GM12878 (cell line): ENCODE data around the gene SLC11A1. TPM values are rescaled to one million over a fixed set of nuclear protein-coding genes. Genes with fewer than 3 reads are reported as not detected.

Experiments used
- ATAC-seq: fragments of 200-7000 bp; cut with Tn5 transposase; 3 replicates; pipeline ENCODE4 v1.9.1; 2020; ENCODE audit warnings: mild to moderate bottlenecking, moderate library complexity
- BruUV-seq: library from RNA; stranded (reverse); fragments of 400-500 nt; replicated peaks from 2 replicates; lab custom pipeline; 2021; lab: Mats Ljungman, UMichigan
- CTCF ChIA-PET: fragments of 300-600 bp; sonication (Branson Sonifier 250); formaldehyde crosslinking; extraction: SDS; loops from one replicate; lab custom pipeline; 2021; ENCODE audit warnings: inconsistent platforms; lab: Yijun Ruan, JAX
- POLR2A ChIA-PET: fragments of 350-600 bp; formaldehyde crosslinking; extraction: SDS; loops from one replicate; lab custom pipeline; 2021; ENCODE audit warnings: inconsistent platforms; lab: Charles Lee
- RAD21 ChIA-PET: fragments of 300-600 bp; sonication (Branson Sonifier 250); formaldehyde crosslinking; loops from one replicate; lab custom pipeline; 2023; ENCODE audit warnings: antibody characterized with exemption; ENCODE audit not compliant: unreplicated experiment; lab: Charles Lee
- SMC1A ChIA-PET: fragments of 300-600 bp; sonication (Branson Sonifier 250); formaldehyde crosslinking; loops from one replicate; lab custom pipeline; 2023; ENCODE audit not compliant: unreplicated experiment, uncharacterized antibody; lab: Charles Lee
- DNase-seq: peaks from one replicate; pipeline ENCODE4 v3.0.0-alpha.2; 2011; ENCODE audit warnings: low read depth, low spot score
- FAIRE-seq: peaks from 3 replicates; lab custom pipeline; 2011; peaks lifted over from hg19 to GRCh38; lab: Jason Lieb, UNC
- H2AFZ ChIP-seq: 2 replicates; pipeline ENCODE4 v1.6.0; 2011; ENCODE audit warnings: low read depth, low read length, control low read depth; ENCODE audit not compliant: control insufficient read depth
- H3K27ac ChIP-seq: 2 replicates; pipeline ENCODE4 v1.5.1; 2011; ENCODE audit warnings: control low read depth; ENCODE audit not compliant: control insufficient read depth, insufficient read depth
- H3K27me3 ChIP-seq, 2 experiments: replicated peaks in 1 of 2; 2 replicates each; pipeline versions ENCODE4 v1.6.0 to v1.6.1; 2011; ENCODE audit warnings: low read length in 1 of 2; ENCODE audit not compliant: control insufficient read depth in 2 of 2, insufficient read depth in 2 of 2
- H3K36me3 ChIP-seq, 2 experiments: 2 replicates each; pipeline ENCODE4 v1.5.1; 2011; ENCODE audit warnings: low read length in 1 of 2; ENCODE audit not compliant: control insufficient read depth in 2 of 2, insufficient read depth in 2 of 2
- H3K4me1 ChIP-seq: 2 replicates; pipeline ENCODE4 v1.6.1; 2011; ENCODE audit warnings: mild to moderate bottlenecking, low read length, moderate library complexity, mixed read lengths; ENCODE audit not compliant: control insufficient read depth, insufficient read depth
- H3K4me2 ChIP-seq: 2 replicates; pipeline ENCODE4 v1.6.0; 2011; ENCODE audit warnings: control low read depth; ENCODE audit not compliant: control insufficient read depth, insufficient read depth
- H3K4me3 ChIP-seq: fragments of 200-600 bp; sonication (generic); 2 replicates; pipeline ENCODE4 v1.5.1; 2016
- H3K79me2 ChIP-seq: 2 replicates; pipeline ENCODE4 v1.6.0; 2011; ENCODE audit warnings: low read length; ENCODE audit not compliant: control insufficient read depth, insufficient read depth
- H3K9ac ChIP-seq: 2 replicates; pipeline ENCODE4 v1.8.0; 2011; ENCODE audit warnings: low read length, control low read depth, mixed read lengths; ENCODE audit not compliant: control insufficient read depth, insufficient read depth
- H3K9me3 ChIP-seq: replicated peaks from 3 replicates; pipeline ENCODE4 v1.5.1; 2011; ENCODE audit warnings: mild to moderate bottlenecking, low read length; ENCODE audit not compliant: control insufficient read depth, insufficient read depth
- H4K20me1 ChIP-seq: 2 replicates; pipeline ENCODE4 v1.6.0; 2011; ENCODE audit not compliant: control insufficient read depth, insufficient read depth
- BMI1 ChIP-seq: fragments of 450-650 bp; IDR thresholded peaks from 2 replicates; pipeline ENCODE4 v1.6.1; 2016; ENCODE audit warnings: mild to moderate bottlenecking, moderate library complexity, borderline replicate concordance
- CBFB ChIP-seq: IDR thresholded peaks from 2 replicates; pipeline ENCODE4 v1.6.1; 2016; ENCODE audit warnings: antibody characterized with exemption, low read depth
- E2F8 ChIP-seq: fragments of 450-650 bp; IDR thresholded peaks from 2 replicates; pipeline ENCODE4 v1.6.1; 2018; ENCODE audit warnings: mild to moderate bottlenecking, low read depth, moderate library complexity; ENCODE audit not compliant: partially characterized antibody
- FOXK2 ChIP-seq: fragments of 450-650 bp; IDR thresholded peaks from 2 replicates; pipeline ENCODE4 v1.6.1; 2017; ENCODE audit warnings: mild to moderate bottlenecking, moderate library complexity
- NFXL1 ChIP-seq: fragments of 450-650 bp; IDR thresholded peaks from 2 replicates; pipeline ENCODE4 v1.6.1; 2017; ENCODE audit warnings: antibody characterized with exemption, mild to moderate bottlenecking, borderline replicate concordance
- SMAD5 ChIP-seq: IDR thresholded peaks from 2 replicates; pipeline ENCODE4 v1.6.1; 2016; ENCODE audit warnings: antibody characterized with exemption, low read depth
- SMC3 ChIP-seq: IDR thresholded peaks from 2 replicates; pipeline ENCODE4 v1.6.1; 2011; ENCODE audit warnings: low read length, improper control_type of control experiment, borderline replicate concordance
- SPI1 ChIP-seq: IDR thresholded peaks from 2 replicates; pipeline ENCODE4 v1.6.1; 2011; ENCODE audit warnings: low read depth, mild to moderate bottlenecking, low read length, moderate library complexity, borderline replicate concordance; ENCODE audit not compliant: insufficient read depth
- SUPT20H ChIP-seq: IDR thresholded peaks from 2 replicates; pipeline ENCODE4 v1.6.1; 2011; ENCODE audit warnings: low read depth, mild to moderate bottlenecking, low read length, moderate library complexity, borderline replicate concordance; ENCODE audit not compliant: control insufficient read depth
- ZBED1 ChIP-seq: IDR thresholded peaks from 2 replicates; pipeline ENCODE4 v1.6.1; 2016; ENCODE audit warnings: borderline replicate concordance
- ZNF24 ChIP-seq: fragments of 450-650 bp; IDR thresholded peaks from 2 replicates; pipeline ENCODE4 v1.6.1; 2017; ENCODE audit warnings: antibody characterized with exemption, mild to moderate bottlenecking
- ZZZ3 ChIP-seq: IDR thresholded peaks from 2 replicates; pipeline ENCODE4 v1.6.1; 2011; ENCODE audit warnings: low read depth; ENCODE audit not compliant: control insufficient read depth, insufficient read length
- WGBS: methylation state at CpG from one replicate; pipeline ENCODE4 v1.1.6; 2016; ENCODE audit warnings: low lambda C conversion rate; ENCODE audit not compliant: insufficient replicate concordance, insufficient coverage; ENCODE audit errors: missing lambda C conversion rate; 5-methylcytosine and 5-hydroxymethylcytosine counted together
- in situ Hi-C: fragments of 300-500 bp; cut with MboI; formaldehyde crosslinking; loops from 9 replicates; pipeline ENCODE4 v1.14.3; 2018; ENCODE audit warnings: mixed read lengths
- intact Hi-C: fragments of 100-400 bp; cut with micrococcal nuclease; formaldehyde crosslinking; loops from one replicate; pipeline ENCODE4 v1.14.2; 2022; ENCODE audit not compliant: unreplicated experiment
- polyA plus RNA-seq, 11 experiments: library from polyadenylated mRNA; depleted of rRNA in 4 of 11; unstranded in 6 of 11; stranded (reverse) in 5 of 11; fragments of >200 nt; fragmentation: Nextera tagmentation in 4 of 11; fragmentation: Illumina TruSeq in 1 of 11; extraction: Ambion mirVana in 4 of 11; extraction: Trizol in 1 of 11; gene quantifications; 1 replicate in 1 of 11; 2 replicates in 10 of 11; pipeline versions ENCODE4 v1.2.1 to v1.2.3, GENCODE V29; 2011 to 2016; ENCODE audit warnings: inconsistent platforms in 2 of 11, missing spikeins in 2 of 11, low read depth in 1 of 11
- total RNA-seq, 4 experiments: library from RNA; depleted of rRNA in 3 of 4; stranded (reverse); fragments of >200 nt in 3 of 4; fragmentation: Illumina TruSeq in 1 of 4; extraction: Trizol in 1 of 4; gene quantifications; 2 replicates each; pipeline versions ENCODE4 v1.2.1 to v1.2.3, GENCODE V29; 2013 to 2021
- TF ChIP-seq, protein P1 (sequence below): fragments of 450-650 bp; IDR thresholded peaks from 2 replicates; pipeline ENCODE4 v1.6.1; 2018; ENCODE audit warnings: borderline replicate concordance, mild to moderate bottlenecking; ENCODE audit not compliant: partially characterized antibody

SLC11A1 gene
- total and polyA plus RNA-seq, 10 of the 15 experiments (the other 5 are each of a cell fraction or from before 2014, with no cell fraction given) = 0.03 to 0.38 (median 0.12) TPM

DNA sequence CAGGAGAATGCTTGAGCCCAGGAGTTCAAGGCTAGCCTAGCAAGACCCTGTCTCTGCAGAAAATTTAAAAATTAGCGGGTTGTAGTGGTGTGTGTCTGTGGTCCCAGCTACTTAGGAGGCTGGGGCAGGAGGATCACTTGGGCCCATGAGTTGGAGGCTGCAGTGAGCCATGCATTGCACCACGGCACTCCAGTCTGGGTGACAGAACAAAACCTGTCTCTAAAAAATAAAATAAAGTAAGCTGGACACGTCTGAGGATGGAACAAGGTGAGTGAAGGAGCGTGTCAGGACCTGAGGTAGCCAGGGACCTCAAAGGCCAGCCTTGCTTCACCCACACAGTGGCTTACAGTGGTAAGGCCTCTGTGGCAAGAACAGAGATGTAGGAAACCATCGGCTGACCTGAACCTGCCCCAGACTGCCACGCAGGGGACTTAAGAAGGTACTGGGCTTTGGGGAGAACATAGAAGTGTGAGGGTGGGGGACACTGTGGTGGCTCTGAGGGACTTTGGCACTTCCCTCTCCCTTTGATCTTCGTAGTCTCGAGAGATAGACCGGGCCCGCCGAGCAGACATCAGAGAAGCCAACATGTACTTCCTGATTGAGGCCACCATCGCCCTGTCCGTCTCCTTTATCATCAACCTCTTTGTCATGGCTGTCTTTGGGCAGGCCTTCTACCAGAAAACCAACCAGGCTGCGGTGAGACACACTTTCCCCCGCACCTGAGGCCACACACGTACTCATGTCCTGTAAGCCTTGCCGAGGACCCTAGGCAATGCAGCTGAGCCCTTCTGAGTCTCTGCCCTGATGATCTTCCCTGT is 7.5 kb downstream of the SLC11A1 start (continued):
- TF ChIP-seq NFXL1 = no peak
- TF ChIP-seq ZNF24 = no peak
- no peak for TF ChIP-seq SUPT20H
- TF ChIP-seq SPI1 = no peak
- TF ChIP-seq ZBED1 = no peak
- TF ChIP-seq, protein P1, sequence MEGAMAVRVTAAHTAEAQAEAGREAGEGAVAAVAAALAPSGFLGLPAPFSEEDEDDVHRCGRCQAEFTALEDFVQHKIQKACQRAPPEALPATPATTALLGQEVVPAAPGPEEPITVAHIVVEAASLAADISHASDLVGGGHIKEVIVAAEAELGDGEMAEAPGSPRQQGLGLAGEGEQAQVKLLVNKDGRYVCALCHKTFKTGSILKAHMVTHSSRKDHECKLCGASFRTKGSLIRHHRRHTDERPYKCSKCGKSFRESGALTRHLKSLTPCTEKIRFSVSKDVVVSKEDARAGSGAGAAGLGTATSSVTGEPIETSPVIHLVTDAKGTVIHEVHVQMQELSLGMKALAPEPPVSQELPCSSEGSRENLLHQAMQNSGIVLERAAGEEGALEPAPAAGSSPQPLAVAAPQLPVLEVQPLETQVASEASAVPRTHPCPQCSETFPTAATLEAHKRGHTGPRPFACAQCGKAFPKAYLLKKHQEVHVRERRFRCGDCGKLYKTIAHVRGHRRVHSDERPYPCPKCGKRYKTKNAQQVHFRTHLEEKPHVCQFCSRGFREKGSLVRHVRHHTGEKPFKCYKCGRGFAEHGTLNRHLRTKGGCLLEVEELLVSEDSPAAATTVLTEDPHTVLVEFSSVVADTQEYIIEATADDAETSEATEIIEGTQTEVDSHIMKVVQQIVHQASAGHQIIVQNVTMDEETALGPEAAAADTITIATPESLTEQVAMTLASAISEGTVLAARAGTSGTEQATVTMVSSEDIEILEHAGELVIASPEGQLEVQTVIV = no peak
- no peak for TF ChIP-seq SMAD5
- TF ChIP-seq ZZZ3 = no peak

DNA sequence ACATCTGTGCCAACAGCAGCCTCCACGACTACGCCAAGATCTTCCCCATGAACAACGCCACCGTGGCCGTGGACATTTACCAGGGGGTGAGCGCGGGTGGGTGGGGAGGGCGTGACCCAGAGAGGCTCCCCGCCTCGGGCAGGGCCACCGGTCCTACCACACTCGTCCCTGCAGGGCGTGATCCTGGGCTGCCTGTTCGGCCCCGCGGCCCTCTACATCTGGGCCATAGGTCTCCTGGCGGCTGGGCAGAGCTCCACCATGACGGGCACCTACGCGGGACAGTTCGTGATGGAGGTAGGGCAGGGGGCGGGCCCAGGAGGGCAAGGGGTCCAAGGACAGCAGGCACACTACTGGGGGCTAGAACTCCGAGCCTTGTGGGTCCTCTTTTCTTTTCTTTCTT is 9.1 kb downstream of the SLC11A1 start:
- ChIA-PET SMC1A (no interaction called here), POLR2A (no interaction called here), CTCF (no interaction called here), RAD21 (no interaction called here)
- no peaks in the 10 kb centered on the region for H3K79me2 ChIP-seq
- no peaks in the 10 kb centered on the region; a peak in 2 of 4 replicates for H3K27me3 ChIP-seq
- peaks cover 17% of the 10 kb centered on the region for H3K4me1 ChIP-seq
- H3K4me2 ChIP-seq = no peak overlapping the region
- ATAC-seq (no peak), FAIRE-seq (no peak), DNase-seq (no peak)
- H3K4me3 ChIP-seq = no peak overlapping the region
- H3K36me3 ChIP-seq = no peaks in the 10 kb centered on the region
- intact Hi-C loops = no loop called here
- in situ Hi-C loops = loop anchor here (25.0 kb wide), 1 partner anchor 104 kb away; the partner anchor contains the start of gene TMBIM1
- TF ChIP-seq FOXK2 = no peak
- no peak for TF ChIP-seq BMI1
- no peak for TF ChIP-seq E2F8
- no peak for TF ChIP-seq SMC3
- TF ChIP-seq CBFB = no peak
- H3K27ac ChIP-seq = no peak overlapping the region
- H4K20me1 ChIP-seq = no peaks in the 10 kb centered on the region
- no peak overlapping the region for H3K9ac ChIP-seq
- no peaks in the 10 kb centered on the region for H3K9me3 ChIP-seq
- BruUV-seq = no TSS peak
- WGBS = 71% methylated on average over 7 of the region's 23 CpGs
- H2AFZ ChIP-seq = no peak overlapping the region
